Stimulated activated CD4-positive, alpha-beta T cell treated with anti-CD3 and anti-CD28 coated beads, TNF-alpha, amount 100 ng/mL, for 1 hour (primary cell): ENCODE measurements around the gene RPL12.

ENCODE experiments used
- DNase-seq, 3 donors: peaks; one replicate each; pipeline ENCODE4 v3.0.0-alpha.2; 2020; ENCODE audit warnings: low read depth in 3 of 3, low spot score in 1 of 3

Gene RPL12

DNA sequence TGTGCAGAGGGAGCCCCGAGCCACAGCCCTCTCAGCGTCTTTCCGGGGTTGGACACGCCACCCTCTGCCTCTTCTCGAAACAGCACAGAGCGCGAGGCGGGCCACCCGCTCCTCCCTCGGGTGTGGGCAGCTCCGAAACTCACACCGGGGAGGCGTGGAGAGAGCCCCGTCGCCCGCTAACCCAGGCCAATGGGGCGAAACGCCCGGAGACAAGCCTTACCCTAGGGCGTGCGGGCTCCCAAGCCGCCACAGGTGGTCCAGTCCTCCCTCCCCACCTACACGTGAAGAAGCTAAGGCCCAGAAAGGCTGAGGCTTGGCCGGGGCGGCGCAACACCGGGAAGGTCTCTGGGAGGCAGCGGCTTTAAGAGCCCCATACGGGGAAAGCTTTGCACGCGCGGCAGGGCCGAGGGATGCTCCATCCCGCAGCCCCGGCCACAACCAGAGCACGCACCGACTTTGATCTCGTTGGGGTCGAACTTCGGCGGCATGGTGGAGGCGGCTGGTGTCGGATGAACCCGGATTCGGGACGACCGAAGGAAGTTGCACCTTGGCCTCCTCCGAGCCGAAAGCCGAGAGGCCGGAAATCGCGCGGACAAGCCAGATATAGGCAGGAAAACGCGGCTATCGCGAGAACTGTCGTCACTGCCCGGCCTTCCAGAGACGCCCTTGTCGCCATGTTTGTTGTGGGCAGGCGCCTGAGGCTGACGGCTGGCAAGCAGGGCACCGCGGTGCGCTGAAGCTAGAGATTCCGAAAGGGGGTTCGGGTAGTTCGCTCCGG is at the start of gene RPL12, which contains the start of gene LRSAM1:
Gene RPL12, minus strand, starts transcription at position 577 of the 778 bp plus-strand sequence. Its CDS starts 89 bp downstream, at position 488.
Gene LRSAM1, plus strand, starts transcription at position 681 of the 778 bp plus-strand sequence. CDS start 3,018 bp downstream, outside the sequence.
- peak; percentile 95 to 99 (median 99) for DNase-seq

DNA sequence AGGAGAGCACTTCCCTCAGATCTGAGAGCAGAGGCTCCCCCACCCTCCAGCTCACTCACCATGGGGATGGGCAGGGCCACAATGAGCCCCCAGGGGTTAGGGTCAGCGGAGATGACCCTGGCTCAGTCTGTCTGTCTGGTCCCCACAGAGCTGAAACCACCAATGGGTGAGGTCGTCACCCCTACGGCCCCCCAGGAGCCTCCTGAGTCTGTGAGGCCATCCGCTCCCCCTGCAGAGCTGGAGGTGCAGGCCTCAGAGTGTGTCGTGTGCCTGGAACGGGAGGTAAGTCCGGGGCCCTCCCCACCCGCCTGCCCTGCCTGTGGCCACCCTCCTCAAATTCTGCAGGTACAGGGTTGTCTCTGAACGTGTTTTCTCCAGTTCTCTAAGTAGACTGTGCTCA is 49.7 kb upstream of the RPL12 start:
- no peak for DNase-seq

DNA sequence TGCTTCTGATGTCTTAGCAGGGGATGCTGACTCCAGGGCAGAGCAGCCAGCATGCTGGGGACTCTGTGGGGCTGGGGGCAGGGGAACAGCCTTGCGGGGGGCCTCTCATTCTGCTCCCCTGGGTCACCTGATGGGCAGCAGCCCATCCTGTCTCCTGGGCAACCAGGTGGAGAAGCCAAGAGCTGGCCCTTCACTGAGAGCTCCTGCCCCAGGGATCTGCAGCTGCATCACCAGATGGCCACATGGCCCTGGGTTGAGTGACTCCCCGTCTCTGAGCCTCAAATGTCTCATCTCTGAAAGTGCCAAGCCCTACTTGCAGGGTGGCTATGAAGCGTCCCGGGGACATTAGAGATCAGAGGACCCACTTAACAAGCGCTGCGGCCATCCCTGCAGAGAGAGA is 49.2 kb upstream of the RPL12 start:
- DNase-seq, result no peak

DNA sequence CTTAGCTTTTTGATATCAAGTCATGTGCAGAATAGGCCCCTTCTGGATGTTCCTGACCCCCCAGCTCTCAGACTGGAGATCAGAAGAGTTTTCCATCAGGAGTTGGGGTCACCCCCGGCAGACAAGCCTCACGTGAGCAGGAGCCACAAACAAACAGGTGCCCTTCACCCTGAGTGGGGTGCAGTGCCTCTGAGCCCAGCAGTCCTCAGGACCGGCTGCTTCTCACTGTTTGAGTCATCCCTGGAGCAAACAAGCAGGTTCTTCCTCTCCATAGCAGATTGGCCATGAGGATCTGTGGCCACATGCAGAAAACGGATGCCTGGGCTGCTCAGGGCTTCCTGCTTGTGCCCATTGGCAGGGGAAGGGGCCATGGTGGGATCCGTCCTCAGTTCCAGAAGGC is 47.1 kb upstream of the RPL12 start:
- DNase-seq, result no peak

DNA sequence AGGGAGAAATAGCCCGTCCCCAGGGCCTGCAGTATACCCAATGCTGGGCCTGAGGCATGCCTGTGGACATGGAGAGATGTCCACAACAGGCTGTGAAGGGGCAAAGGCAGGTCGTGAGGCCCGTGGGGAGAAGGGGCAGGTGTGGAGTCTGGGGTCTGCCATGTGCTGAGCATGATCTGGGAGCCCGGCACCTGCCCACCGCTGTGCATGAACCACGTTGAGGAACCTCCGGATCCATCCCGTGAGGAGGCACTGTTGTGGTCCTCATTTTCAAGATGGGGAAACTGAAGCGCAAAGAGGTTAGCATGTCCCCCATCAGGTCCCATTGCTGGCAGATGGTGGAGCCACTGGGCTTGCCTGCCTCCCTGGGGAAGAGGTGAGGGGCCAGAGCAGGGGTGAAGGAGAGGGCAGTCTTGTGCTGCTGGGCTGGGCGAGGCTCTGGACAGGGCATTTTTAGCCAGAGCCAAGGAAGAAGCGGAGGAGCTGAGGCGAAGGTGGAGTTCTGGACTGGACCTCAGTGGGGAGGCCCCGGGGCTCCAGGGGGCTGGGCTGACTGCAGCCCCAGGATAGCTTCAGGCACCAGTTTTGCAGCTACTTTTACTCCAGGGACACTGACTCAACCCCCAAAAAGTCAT is 46.6 kb upstream of the RPL12 start:
- DNase-seq, result no peak

DNA sequence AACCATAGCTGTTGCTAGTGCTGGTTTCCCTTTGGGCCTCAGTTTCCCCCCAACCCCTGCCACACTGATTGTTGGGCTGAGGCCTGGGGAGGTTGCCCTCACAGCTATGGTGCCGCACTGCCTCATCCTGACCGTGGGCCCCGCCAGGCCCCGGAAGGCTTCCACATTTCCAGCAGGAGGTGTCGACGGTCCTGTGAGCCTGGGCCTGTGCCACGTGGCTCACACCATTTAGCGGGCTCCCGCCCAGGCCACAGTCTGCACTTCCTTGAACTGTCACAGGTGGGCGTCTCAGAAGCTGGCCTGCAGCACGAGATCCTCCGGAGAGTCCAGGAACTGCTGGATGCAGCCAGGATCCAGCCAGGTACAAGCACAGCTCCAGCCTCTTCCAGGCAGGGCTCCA is 45.8 kb upstream of the RPL12 start:
- DNase-seq, result no peak

DNA sequence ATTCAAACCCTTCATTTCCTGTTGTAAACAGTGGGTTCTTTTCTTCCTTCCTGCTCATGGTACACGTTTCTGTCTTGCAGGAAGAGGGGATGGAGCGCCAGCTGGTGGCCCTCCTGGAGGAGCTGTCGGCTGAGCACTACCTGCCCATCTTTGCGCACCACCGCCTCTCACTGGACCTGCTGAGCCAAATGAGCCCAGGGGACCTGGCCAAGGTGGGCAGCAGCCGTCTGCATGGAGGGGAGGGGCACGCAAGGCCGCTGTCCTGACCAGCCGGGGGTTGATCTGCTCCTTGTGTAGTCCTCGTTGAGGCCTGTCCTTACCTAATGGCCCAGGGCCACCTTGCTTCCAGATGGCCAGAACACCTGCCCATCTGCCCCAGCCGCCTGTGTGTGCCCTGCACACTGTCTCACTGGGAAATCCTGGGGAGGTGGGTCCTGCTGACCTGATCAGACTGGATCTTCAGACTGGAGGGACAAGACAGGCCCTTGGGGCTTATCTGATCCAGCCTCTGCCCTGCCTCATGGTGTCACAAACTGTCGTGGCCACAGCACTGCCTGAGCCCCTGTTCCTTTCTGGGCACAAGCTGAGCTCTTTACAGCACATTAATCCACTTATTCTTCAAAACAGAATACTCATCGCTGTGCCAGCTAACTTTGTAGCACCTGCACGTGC is 44.8 kb upstream of the RPL12 start:
- no peak for DNase-seq

DNA sequence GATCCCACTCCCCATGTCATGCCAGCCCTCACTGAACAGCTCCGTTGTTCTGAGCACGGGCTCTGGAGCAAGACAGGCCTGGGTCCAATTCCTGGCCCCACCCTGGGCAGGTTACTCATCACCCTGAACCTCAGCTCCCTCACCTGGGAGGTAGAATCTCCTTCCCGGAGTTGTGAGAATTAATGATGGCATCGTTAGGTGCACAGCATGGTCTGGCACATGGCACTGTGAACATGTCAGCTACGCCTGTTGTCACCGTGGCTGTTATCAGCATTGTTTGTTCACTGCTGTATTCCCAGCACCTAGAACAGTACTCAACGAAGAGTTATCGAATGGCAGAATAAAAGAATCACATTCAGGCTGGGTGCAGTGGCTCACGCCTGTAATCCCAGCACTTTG is 43.1 kb upstream of the RPL12 start:
- DNase-seq, result no peak

DNA sequence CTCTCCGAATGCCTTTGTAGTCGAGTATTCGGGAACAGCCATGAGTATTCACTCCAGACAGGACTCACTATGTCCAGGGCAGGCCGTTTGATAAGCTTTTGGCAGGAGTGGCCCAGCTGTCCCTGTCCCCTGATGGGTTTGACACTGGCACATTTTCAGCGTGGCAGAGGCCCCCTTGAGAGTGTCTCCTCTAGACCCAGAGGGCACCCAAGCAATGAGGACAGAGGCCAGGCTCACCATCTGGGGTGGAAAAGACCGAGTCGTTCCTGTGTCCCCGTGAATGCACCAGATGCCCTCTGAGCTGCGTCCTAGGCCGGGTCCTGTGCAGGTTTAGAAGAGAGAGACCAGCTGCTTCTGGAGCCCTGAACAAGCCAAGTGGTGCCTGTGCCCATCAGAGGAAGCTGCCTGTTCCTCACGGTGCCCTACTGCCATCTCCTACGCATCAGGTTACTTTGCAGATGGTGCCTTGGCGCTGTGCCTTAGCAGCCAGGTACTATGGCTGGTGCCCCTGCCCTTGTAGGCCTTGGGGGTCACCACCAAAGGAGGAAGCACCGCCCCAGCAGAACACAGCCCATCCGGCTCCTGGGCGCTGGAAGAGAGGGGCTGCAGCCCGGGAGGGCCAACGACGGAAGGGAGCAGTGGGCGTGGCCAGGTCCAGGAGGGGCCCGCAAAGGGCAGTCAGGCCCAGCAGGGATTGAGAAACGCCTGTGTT is 42.5 kb upstream of the RPL12 start:
- no peak for DNase-seq

DNA sequence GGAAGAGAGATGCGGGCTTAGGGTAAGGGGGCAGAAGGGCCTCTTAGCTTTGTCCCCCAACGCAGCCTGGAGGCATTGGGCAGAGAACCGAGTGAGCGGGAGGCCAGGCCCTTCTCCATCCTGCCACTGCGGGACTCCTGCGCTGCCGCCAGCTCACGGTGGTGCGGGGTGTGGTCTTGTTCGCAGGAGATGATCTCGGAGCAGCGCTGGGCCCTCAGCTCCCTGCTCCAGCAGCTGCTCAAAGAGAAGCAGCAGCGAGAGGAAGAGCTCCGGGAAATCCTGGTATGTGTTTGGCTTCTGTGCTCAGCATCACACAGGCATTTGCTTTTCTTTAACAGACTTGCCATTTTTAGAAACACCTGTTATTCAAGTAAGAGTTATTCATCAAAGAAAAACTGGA is 41.4 kb upstream of the RPL12 start:
- no peak for DNase-seq

DNA sequence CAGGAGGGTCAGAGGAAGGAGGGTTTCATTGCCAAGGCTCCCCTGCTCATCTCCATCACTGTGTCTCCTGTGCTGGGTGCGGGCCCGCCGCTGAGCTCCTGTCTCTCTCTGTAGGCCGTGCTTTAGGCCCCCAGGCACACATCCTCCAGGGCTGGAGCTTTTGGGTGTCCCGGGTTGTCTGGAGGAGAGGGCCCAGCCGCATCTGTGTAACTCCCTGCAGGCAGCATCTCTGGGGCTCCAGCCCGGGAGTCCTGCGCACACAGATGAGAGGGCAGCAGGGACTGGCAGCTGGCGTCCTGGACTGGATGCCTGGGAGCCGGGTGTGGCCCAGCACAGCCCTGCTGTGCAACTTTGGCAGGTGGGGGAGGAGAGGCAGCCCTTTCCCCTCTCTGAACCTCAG is 40.3 kb upstream of the RPL12 start:
- no peak for DNase-seq

DNA sequence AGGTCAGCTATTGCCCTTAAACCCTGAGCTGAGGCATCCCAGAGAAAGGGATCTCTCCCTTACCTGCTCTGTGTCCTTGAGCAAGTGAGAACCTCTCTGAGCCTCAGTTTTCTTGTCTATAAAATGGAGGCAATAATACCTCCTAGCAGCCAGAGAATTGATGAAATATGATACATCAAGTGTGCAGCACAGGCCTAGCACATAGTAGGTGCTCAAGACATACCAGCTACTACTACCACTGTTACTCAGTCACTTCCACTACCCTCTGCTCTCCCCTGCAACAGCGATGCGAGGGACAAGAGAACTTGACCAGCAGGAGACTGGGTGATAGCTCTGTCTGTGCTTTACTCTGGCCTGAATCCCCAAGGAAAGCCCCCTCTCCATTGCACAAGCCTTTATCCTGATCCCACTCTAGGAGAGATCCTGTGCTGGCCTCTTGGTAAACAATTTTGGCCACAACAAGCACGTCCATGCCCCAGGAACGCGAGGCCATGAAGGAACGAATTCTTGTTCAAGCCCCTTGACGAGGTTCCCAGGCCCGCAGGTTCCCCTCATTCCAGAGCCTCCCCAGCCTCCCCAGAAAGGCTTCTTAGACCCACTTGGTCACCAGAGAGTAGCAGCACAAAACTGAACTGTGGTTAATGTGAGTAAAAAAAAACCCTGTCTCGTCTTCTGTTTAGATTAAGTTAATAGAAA is 39.5 kb upstream of the RPL12 start:
- no peak for DNase-seq

DNA sequence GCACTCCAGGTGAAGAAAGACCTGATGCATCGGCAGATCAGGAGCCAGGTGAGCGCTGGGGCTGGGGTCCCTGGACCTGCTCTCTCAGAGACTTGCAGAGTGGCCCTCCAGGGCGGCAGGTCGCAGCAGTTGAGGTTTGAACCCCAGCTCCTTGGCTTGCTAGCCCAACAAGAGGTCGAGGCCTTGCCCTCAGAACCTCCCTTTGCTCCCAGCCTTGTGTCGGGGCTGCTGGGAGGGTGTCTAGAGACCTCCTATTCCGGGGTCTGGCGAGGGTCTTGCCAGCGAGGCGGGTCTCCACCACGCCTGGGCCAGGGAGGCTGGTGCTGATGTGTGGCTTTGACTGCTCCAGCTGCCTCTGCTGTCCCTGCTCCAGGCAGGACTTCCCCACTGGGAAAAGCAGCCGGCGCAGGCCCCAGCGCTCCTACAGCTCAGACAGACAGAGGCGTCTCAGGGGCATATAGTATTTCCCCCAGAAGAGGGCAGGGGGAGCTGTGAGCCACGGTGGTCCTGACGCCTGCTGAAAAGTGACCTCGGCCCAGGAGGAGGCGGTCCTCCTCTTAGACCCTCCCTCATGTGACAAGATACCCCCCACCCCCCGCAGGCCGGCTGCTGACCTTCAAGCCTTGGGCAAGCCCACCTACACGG is 38.4 kb upstream of the RPL12 start:
- no peak for DNase-seq

DNA sequence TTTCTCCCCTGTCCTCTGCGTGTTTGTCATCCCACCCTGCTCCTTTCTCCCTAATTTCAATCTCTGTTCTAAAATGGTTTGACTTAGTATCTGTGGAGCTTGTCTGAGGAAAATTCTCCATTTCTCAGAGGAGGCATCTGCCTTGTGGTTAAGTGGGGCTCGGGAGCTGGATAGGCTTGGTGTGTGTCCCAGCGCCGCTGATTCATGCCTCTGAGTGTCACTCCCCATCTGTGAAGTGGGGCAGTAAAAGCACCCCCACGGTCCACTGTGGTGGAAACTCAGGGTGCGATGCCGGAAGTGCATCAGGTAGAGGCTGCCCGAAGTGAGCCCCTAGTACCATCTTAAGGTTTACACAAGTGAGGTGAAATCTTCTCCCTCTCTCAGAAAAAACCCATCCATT is 37.7 kb upstream of the RPL12 start:
- DNase-seq, result no peak

DNA sequence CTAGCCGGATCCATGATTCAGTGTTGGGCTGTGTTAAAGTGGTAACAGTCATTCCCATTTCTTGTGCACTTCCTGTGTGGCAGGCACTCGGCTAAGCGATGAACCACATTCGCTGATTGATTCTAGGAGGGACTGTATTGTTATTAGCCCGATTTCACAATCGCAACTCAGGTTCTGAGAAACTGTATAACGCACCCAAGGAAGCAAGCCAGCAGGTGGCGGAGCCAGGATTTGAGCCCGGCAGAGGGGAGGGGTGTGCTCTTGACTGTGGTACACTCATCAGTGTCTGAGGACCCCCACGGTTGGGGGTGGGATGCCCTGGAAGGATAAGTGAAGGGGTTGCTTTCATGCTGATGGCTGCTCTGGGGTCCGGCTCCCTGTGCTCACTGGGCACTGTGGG is 34.8 kb upstream of the RPL12 start:
- no peak for DNase-seq

DNA sequence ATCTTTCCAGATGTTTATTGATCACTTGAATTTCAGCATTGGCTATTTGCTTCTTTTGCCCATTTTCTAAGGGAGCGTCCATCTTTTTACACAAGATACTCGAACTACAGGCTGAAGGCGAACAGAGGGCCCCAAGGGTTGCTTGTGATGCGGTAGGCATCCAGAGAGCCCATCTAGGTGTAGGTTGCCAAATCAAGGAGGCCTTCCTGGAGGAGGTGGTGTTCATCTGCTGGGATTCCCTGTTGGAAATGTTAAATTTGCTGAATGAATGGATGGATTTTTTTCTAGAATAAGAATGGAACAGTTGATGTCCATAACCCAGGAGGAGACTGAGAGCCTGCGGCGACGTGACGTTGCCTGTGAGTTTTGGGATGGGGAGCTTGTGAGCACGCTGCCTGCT is 31.5 kb upstream of the RPL12 start:
- no peak for DNase-seq

DNA sequence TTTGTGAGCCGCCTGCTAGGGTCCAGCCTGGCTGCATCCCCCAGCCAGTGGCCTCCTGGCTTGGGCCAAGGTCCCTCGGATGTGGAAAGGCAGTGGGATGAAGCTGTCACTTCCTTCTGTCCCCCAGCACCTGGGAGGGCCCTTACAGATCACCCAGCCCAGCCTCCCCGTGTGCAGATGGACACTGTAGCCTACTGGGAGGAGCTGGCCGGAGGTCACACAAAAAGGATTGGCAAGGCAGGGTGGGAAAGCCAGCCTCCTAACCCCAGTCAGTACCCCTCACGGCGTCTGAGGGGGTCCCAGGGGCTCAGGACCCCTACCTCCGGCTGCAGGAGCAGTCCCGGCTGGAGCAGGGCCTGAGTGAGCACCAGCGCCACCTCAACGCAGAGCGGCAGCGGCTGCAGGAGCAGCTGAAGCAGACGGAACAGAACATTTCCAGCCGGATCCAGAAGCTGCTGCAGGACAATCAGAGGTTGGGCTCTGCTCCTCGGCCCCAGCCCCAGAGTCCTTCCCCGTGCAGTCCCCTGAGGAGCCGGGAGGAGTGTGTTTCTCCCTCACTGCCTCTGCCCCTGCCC is 28.4 kb upstream of the RPL12 start:
- no peak for DNase-seq

DNA sequence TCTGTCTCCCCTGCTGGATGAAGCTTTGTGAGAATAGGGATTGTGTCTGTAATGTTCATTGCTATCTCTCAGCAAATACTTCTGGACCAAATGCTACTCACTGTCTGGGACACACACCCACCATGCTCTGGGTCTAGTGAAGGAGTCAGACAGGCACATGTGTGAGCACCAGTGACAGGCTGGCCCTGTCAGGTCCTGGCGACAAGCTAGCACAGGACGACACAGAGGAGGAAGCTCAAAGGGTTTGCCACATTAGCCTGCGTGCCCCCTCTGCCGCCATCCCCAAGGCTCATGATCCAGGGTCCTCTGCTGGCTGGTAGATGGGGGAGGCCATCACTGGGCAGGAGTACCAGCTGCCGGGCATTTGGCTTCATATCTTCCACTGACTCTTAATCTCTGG is 23.4 kb upstream of the RPL12 start:
- no peak for DNase-seq

DNA sequence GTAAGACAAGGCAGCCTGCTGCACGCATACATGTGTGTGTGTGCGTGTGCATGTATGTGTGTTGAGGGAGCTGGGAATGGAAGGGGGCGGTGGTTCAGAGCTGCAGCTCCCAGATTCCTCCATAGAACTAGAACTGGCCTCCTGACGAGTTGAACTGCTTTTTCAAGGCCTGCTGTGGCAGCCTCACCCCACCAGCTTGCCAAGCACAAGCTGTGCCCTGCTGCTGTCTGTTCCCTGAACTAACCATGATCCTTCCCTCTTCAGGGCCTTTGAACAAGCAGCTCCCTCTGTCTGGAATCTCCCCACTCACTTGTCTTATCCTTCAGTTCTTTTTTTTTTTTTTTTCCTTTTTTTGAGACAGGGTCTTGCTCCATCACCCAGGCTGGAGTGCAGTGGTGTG is 22.7 kb upstream of the RPL12 start:
- DNase-seq, result no peak

DNA sequence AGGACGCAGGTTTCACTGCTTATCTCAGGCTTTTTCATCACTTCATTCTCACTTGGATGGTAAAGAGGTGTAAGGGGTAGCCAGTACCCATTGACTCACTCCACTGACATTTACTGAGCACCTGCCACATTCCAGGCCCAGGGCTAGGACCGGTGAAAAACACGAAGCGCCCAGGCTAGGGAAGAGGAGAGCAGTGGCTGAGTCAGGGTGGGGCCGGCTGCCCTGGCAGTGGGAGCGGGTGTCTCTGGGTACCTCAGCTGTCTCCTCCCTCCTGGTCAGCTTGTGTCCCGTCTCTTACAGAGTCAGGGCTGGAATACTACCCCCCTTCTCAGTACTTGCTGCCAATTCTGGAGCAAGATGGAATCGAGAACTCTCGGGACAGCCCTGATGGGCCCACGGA is 22.3 kb upstream of the RPL12 start:
- no peak for DNase-seq
